ENCODE data around the gene ITPA. TPM values are rescaled to one million over a fixed set of nuclear protein-coding genes. Genes with fewer than 3 reads are reported as not detected.
A peak's percentile ranks its signal among the peaks of the same experiment; 100 is the strongest.

The ITPA gene
- total and polyA plus RNA-seq, 2 of the 13 experiments (the other 11 are each of a cell fraction or from before 2014, with no cell fraction given) = 60.1 to 103 TPM

- TF ChIP-seq TFAP4 (IDR thresholded peaks at IDR 0.05; ENCODE audit: borderline replicate concordance, low read depth) (peak; percentile 56; the same call in 1 of the 2 replicates), XBP1 (CRISPR knock-in tag; IDR thresholded peaks at IDR 0.05) (no peak)
Observed at GRCh38 chr20:3221398-3222226, 12.3 kb downstream of the ITPA start (continued).

- no peak overlapping the region for H2AFZ ChIP-seq (ENCODE audit: low read length)
- H3K27ac ChIP-seq (ENCODE audit: extremely low read length, insufficient read depth, low read length) = peak overlapping the region; percentile 73
- FAIRE-seq (peak; percentile 99), ATAC-seq (peak; percentile 87), DNase-seq (ENCODE audit: low spot score) (peak; percentile 99)
- H3K9me3 ChIP-seq (ENCODE audit: low read length) = no peaks in the 10 kb centered on the region
- peak overlapping the region; percentile 56 for H3K9ac ChIP-seq (ENCODE audit: insufficient read depth, low read depth, low read length)
- in situ Hi-C loops (cut with HindIII; ENCODE audit: extremely low pct_ligation_motif_present, low pct_unique_long_range_greater_than_20kb) (no loop called here), intact Hi-C loops (cut with micrococcal nuclease; ENCODE audit: unreplicated experiment) (loop anchor here (1.0 kb wide), 1 partner anchor 9 kb away; no protein-coding TSS in a partner anchor)
- peaks cover 92% of the 10 kb centered on the region for H3K4me1 ChIP-seq (ENCODE audit: insufficient read depth, low read length)
- peak overlapping the region; percentile 73 for H3K4me2 ChIP-seq (ENCODE audit: low read depth, low read length)
- H3K4me3 ChIP-seq (replicated peaks in 1 of 3; ENCODE audit: insufficient read depth in 1 of 3, low read depth in 2 of 3, low read length in 3 of 3) = peak overlapping the region in 2 of 3 experiments; percentile 7 to 55; a peak in 2 of 6 replicates
- BruUV-seq (replicated peaks) = TSS peak; percentile 20
- no peaks in the 10 kb centered on the region for H4K20me1 ChIP-seq (ENCODE audit: insufficient read depth, low read length)
- H3K36me3 ChIP-seq (replicated peaks in 1 of 2; ENCODE audit: control insufficient read depth in 1 of 2, insufficient read depth in 2 of 2, low read length in 2 of 2) = peaks cover 15 to 16% of the 10 kb centered on the region in 2 experiments
- POLR2A ChIA-PET = interaction anchor here (0.9 to 10.0 kb wide), 23 partner anchors 9 to 350 kb away, joined by 3 to 149 read pairs (median 5); partner anchors contain the start of genes ATRN, DDRGK1, FASTKD5 and ITPA
- no peaks in the 10 kb centered on the region for H3K79me2 ChIP-seq (ENCODE audit: insufficient read depth, low read length)
- 22% methylated on average over 20 of the region's 25 CpGs for WGBS (ENCODE audit: low lambda C conversion rate)
- CTCF ChIA-PET (ENCODE audit: low intra/inter-chr PET ratio, low total read pairs) = interaction anchor here (1.5 kb wide), 1 partner anchor 27 kb away, joined by 4 read pairs; no protein-coding TSS in a partner anchor
- no peaks in the 10 kb centered on the region for H3K27me3 ChIP-seq (ENCODE audit: control insufficient read depth in 1 of 2, insufficient read depth in 2 of 2, low read length in 2 of 2)
- TF ChIP-seq NFATC3 (CRISPR knock-in tag; IDR thresholded peaks at IDR 0.05) (no peak), HBP1 (CRISPR knock-in tag; IDR thresholded peaks at IDR 0.05; ENCODE audit: low read depth) (0 out of 2 replicates have a peak, but pooled peaks have one; percentile 71), ATF6 (CRISPR knock-in tag; conservative IDR thresholded peaks at IDR 0.05) (peak; percentile 65; the same call in 1 of the 2 replicates), ZNF292 (CRISPR knock-in tag; IDR thresholded peaks at IDR 0.05; ENCODE audit: borderline replicate concordance, low read depth) (peak; percentile 99), CHCHD3 (CRISPR knock-in tag; IDR thresholded peaks at IDR 0.05) (no peak), TP53 (CRISPR knock-in tag; conservative IDR thresholded peaks at IDR 0.05) (peak; percentile 79; the same call in 1 of the 2 replicates), U2AF1 (optimal IDR thresholded peaks at IDR 0.05; ENCODE audit: low read depth, low read length) (peak; percentile 26), SCMH1 (CRISPR knock-in tag; IDR thresholded peaks at IDR 0.05; ENCODE audit: borderline replicate concordance) (no peak), ZNF639 (CRISPR knock-in tag; conservative IDR thresholded peaks at IDR 0.05) (peak; percentile 84), ZNF335 (CRISPR knock-in tag; IDR thresholded peaks at IDR 0.05) (peak; percentile 75; the same call in 1 of the 2 replicates), ZNF7 (CRISPR knock-in tag; IDR thresholded peaks at IDR 0.05) (no peak)
Observed at GRCh38 chr20:3222635-3223600, 13.6 kb downstream of the ITPA start.

Measured in HepG2 (cell line).